HPDE6-E6E7 (cell line): ENCODE data around the gene RNF44.
A peak's percentile ranks its signal among the peaks of the same experiment; 100 is the strongest.
"Not testable (repeated sequence)": the region's sequence is repeated elsewhere in the genome, so short reads cannot be mapped to it uniquely, and the experiment has no call there.

Experiments used
- DNase-seq: peaks from one replicate; pipeline ENCODE4 v3.0.0; 2011; ENCODE audit warnings: missing footprints; ENCODE audit errors: extremely low spot score

RNF44 gene

GRCh38 chr5:176552332-176552869, 15.2 kb upstream of the RNF44 start:
- no peak for DNase-seq

GRCh38 chr5:176550937-176551336, 13.7 kb upstream of the RNF44 start:
- not testable (repeated sequence) for DNase-seq

DNA sequence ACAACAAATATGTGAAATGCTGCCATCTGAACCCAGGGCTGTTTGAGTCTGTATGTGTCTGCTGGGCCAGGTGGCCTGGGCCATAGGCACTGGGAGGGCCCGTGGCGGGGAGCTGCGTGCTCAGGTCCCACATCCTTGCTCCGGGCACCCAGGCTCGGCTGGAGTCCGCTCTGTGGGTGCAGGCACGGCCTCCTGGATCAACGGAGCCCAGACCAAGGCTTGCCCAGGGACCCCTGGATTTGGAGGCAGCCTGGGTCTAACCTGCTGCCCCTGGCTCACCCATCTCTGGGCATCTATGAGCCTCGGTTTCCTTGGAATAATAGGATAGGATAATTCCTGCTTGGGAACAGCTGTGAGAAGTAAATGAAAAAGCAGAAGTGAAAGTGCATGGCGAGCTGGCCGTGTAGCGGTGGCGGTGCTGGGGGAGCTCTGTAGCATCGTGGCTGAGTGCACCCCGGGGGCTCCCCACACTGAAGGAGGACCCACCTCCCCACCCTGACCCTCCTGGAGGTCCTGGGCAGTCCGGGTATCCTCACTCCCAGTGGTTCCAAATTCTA, 13.2 kb upstream of the RNF44 start:
- no peak for DNase-seq

DNA sequence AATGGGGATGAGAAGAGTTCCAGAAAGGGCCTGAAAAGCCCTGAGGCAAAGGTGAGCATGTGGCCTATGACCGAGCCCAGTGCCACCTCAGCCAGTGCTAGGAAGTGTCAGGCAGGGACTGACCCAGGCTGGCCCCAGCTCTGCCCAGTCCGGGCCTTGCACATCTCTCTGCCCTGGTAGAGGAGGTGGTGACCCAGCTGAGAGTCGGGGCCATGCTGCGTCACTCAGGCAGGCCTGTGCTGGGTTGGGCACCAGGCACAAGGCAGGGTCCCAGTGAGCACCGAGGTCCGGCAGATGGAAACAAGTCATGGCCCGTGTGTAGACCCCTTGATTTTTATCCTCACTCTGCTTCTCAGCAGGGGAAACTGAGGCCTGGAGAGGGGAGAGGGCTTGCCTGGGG, 12.7 kb upstream of the RNF44 start:
- no peak for DNase-seq

- DNase-seq, result no peak
These were observed 11.8 kb upstream of the RNF44 start, which contains the start of gene CDHR2 for GRCh38 chr5:176548967-176549444. CDHR2 (plus strand) TSS chr5:176549342; CDS start chr5:176565353, 16,011 bp downstream.

DNA sequence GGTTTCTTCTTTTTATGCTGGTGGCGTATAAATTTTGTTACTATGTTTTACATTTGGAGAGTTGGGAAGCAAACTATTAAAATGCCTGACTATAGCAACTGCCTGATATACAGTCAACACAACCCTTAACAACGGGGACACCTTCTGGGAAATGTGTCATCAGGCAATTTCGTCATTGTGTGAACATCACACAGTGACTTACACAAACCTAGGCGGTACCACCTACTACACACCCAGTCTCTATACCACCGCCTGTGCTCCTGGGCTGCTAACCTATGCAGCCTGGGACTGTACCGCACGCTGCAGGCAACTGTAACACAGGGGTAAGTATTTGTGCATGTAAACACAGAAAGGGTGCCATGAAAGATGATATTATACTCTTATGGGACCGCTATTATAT, 10.6 kb upstream of the RNF44 start:
- DNase-seq, result no peak

GRCh38 chr5:176545737-176546509, 8.7 kb upstream of the RNF44 start:
- no peak for DNase-seq

DNA sequence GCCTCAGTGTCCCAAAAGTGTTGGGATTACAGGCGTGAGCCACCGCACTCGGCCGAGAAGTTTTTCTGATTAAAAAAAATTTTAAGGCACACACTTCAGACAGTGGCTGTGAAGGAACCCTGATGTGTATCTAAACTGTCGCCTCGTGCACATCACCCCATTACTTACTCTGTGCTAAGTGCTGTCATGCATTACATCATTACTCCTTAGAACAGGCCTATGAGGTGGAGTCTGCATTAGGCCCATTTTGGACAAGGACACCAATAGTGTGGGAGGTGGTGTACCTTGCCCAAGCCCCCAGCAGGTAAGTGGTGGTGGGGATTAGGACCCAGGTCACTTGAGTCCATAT, 8.2 kb upstream of the RNF44 start:
- no peak for DNase-seq

- no peak for DNase-seq
These were observed 6.4 kb upstream of the RNF44 start for GRCh38 chr5:176543428-176544182.

GRCh38 chr5:176542596-176543427, 5.6 kb upstream of the RNF44 start:
- DNase-seq, result no peak

GRCh38 chr5:176542135-176542595, 5.0 kb upstream of the RNF44 start:
- DNase-seq, result no peak

GRCh38 chr5:176541338-176542134, 4.3 kb upstream of the RNF44 start:
- no peak for DNase-seq

DNA sequence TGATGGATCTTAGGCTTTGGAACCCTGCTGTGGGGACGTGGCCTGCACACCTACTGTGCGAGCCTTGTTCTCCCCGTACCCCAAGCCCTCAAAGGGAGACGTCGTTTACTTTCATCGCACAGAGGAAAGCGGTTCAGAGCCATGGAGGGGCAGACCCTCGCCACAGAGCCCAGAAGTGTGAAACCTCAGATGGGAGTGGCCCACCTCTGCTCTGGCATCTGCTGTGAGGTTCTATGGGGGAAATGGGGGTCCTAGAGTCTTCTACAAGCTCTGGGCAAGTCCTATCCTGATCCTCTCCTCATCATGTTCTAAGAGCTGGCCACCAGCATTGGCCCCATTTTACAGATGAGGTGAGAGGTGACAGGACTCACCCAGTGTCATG, 3.7 kb upstream of the RNF44 start:
- no peak for DNase-seq

GRCh38 chr5:176540476-176540899, 3.3 kb upstream of the RNF44 start:
- no peak for DNase-seq

DNA sequence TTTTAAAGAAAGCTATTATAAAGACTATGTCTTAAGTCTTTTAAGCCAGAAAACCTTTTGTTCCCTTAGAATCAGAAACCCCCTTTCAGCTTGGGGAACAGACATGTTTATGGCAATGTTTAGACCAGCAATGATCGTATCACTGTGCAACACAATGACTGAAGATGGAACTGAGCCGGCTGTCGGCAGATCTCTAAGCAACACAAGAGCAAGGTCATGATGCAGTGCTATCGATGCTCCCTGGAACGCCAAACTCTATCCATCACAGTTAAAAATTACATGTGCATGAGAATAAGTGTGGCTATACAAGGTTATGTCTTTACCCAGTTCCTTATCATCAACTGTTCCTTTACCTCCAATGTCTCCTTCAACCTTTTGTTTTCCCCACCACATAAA, 1.8 kb upstream of the RNF44 start:
- no peak for DNase-seq

GRCh38 chr5:176538230-176538988, 1.2 kb upstream of the RNF44 start:
- no peak for DNase-seq

DNA sequence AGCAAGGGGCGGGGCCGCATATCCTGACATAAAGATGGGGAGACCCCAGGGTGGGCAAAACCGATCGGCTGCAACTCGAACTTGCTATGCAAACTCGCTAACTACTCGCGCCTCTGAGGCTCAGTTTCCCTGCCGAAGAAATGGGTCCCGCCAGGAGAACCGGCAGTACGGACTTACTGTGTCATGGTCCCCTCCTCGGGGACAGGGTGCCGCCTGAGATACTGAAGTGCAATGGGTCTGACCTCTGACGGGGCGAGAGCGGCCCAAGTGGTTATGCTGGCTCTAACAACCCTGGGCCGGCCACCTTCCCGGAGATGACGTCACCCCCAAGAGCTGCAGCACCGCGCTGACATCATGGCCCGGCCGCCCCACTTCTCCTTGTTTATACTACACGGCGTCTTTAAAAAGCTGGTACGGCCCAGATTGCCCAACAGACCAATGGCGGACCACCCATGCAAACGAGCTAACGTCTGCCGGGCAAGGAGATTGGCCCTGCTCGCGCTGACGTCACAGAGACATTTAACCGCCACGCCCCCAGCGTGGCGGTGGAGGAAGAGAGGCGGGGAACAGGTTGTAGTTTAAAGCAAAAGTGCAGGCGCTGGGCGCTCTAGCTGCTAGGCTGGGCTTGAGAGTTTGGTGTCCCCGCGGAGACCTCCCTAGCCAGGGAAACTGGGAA, 490 bp upstream of the RNF44 start:
- peak; percentile 91 for DNase-seq

- DNase-seq, result no peak
These were observed 885 bp downstream of the RNF44 start for GRCh38 chr5:176536132-176536901.
